Measurements from ENCODE around the gene ZNF346. TPM values are rescaled to one million over a fixed set of nuclear protein-coding genes. Genes with fewer than 3 reads are reported as not detected.

ZNF346 gene
- total RNA-seq, 4 donors from 2014 or later, result 13.9 to 29.0 (median 15.8) TPM

GRCh38 chr5:177105691-177106476 is 83.4 kb downstream of the ZNF346 start:
- 80% methylated on average over 24 of the region's 24 CpGs for WGBS
- Histone ChIP-seq H3K36me3 (no peaks in the 10 kb centered on the region), H3K4me1 (no peaks in the 10 kb centered on the region), H3K27ac (no peak overlapping the region), H3K4me3 (no peak overlapping the region), H3K27me3 (peaks cover 3% of the 10 kb centered on the region), H3K9me3 (no peaks in the 10 kb centered on the region)
- DNase-seq (ENCODE audit: low spot score in 2 of 2), result no peak
- TF ChIP-seq CTCF (IDR thresholded peaks at IDR 0.05) (no peak), EP300 (IDR thresholded peaks at IDR 0.05) (no peak), POLR2AphosphoS5 (IDR thresholded peaks at IDR 0.05) (no peak), POLR2A (IDR thresholded peaks at IDR 0.05) (no peak)

GRCh38 chr5:177107159-177107558 is 84.7 kb downstream of the ZNF346 start:
- Histone ChIP-seq H3K36me3 (no peaks in the 10 kb centered on the region), H3K27me3 (peaks cover 3% of the 10 kb centered on the region), H3K27ac (no peak overlapping the region), H3K4me1 (peaks cover 2% of the 10 kb centered on the region), H3K9me3 (no peaks in the 10 kb centered on the region), H3K4me3 (no peak overlapping the region)
- no peak for DNase-seq (ENCODE audit: low spot score in 2 of 2)
- 73% methylated on average over 4 of the region's 4 CpGs for WGBS
- TF ChIP-seq POLR2A (IDR thresholded peaks at IDR 0.05) (no peak), POLR2AphosphoS5 (IDR thresholded peaks at IDR 0.05) (no peak), CTCF (IDR thresholded peaks at IDR 0.05) (no peak), EP300 (IDR thresholded peaks at IDR 0.05) (no peak)

DNA sequence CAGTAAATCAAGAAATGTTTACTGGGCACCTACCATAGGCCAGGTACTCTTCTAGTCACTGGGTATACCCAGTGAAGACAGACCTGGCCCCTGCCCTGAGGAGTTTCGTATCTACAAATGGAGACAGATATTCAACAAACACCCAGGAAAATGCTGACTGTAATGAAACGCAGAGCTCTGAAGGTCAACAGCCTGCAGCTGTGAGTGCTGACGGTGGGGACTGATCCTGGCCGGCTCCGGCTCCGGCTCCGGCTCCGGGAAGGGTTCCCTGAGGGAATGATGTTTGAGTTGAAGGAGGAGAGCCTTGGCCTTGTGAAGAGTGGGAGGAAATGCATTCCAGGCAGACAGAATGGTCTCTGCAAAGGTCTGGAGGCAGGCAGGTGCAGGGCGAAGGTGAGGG is 87.3 kb downstream of the ZNF346 start:
- H3K36me3 ChIP-seq, result no peaks in the 10 kb centered on the region
- peaks cover 5% of the 10 kb centered on the region for H3K4me1 ChIP-seq
- TF ChIP-seq POLR2A (IDR thresholded peaks at IDR 0.05) (no peak), CTCF (IDR thresholded peaks at IDR 0.05) (no peak), EP300 (IDR thresholded peaks at IDR 0.05) (no peak), POLR2AphosphoS5 (IDR thresholded peaks at IDR 0.05) (no peak)
- no peaks in the 10 kb centered on the region for H3K27me3 ChIP-seq
- WGBS, result 67% methylated on average over 9 of the region's 9 CpGs
- DNase-seq (ENCODE audit: low spot score in 2 of 2), result no peak
- H3K9me3 ChIP-seq, result no peaks in the 10 kb centered on the region
- H3K27ac ChIP-seq, result no peak overlapping the region
- no peak overlapping the region for H3K4me3 ChIP-seq

GRCh38 chr5:177111720-177112394 is 89.4 kb downstream of the ZNF346 start:
- Histone ChIP-seq H3K27me3 (no peaks in the 10 kb centered on the region), H3K27ac (no peak overlapping the region), H3K4me3 (no peak overlapping the region), H3K36me3 (no peaks in the 10 kb centered on the region), H3K9me3 (no peaks in the 10 kb centered on the region), H3K4me1 (peaks cover 9% of the 10 kb centered on the region)
- WGBS, result 25% methylated on average over 12 of the region's 12 CpGs
- TF ChIP-seq POLR2AphosphoS5 (IDR thresholded peaks at IDR 0.05) (no peak), CTCF (IDR thresholded peaks at IDR 0.05) (peak; percentile 69 to 92)
- DNase-seq (ENCODE audit: low spot score in 2 of 2), result no peak

GRCh38 chr5:177112589-177113220 is 90.2 kb downstream of the ZNF346 start:
- Histone ChIP-seq H3K9me3 (no peaks in the 10 kb centered on the region), H3K4me3 (no peak overlapping the region), H3K27ac (no peak overlapping the region), H3K27me3 (no peaks in the 10 kb centered on the region), H3K36me3 (no peaks in the 10 kb centered on the region), H3K4me1 (peaks cover 13% of the 10 kb centered on the region)
- no peak for TF ChIP-seq POLR2A (IDR thresholded peaks at IDR 0.05)
- no peak for TF ChIP-seq POLR2AphosphoS5 (IDR thresholded peaks at IDR 0.05)
- no peak for TF ChIP-seq EP300 (IDR thresholded peaks at IDR 0.05)
- TF ChIP-seq CTCF (IDR thresholded peaks at IDR 0.05), result no peak
- DNase-seq (ENCODE audit: low spot score in 2 of 2), result no peak
- WGBS, result 71% methylated on average over 5 of the region's 5 CpGs

All from suprapubic skin (tissue), 4 donors.